ENCODE data around the gene SGIP1. TPM values are rescaled to one million over a fixed set of nuclear protein-coding genes. Genes with fewer than 3 reads are reported as not detected.

Gene SGIP1
- total RNA-seq, 2 donors from 2014 or later = 1.2 to 3.1 TPM

- Histone ChIP-seq H3K27me3 (no peaks in the 10 kb centered on the region), H3K36me3 (no peaks in the 10 kb centered on the region), H3K4me3 (no peak overlapping the region), H3K27ac (no peak overlapping the region), H3K9me3 (no peaks in the 10 kb centered on the region), H3K9ac (ENCODE audit: low read depth in 2 of 2, low read length in 2 of 2) (no peak overlapping the region), H3K4me1 (no peaks in the 10 kb centered on the region)
- no peak for DNase-seq
- TF ChIP-seq CTCF (IDR thresholded peaks at IDR 0.05) = no peak
- intact Hi-C loops (cut with DNase I) = no loop called here
Observed at GRCh38 chr1:66678146-66678545, 144.2 kb downstream of the SGIP1 start.

GRCh38 chr1:66679140-66679539 lies 145.2 kb downstream of the SGIP1 start:
- Histone ChIP-seq H3K27ac (no peak overlapping the region), H3K9ac (ENCODE audit: low read depth in 2 of 2, low read length in 2 of 2) (no peak overlapping the region), H3K27me3 (no peaks in the 10 kb centered on the region), H3K4me1 (no peaks in the 10 kb centered on the region), H3K4me3 (no peak overlapping the region), H3K36me3 (no peaks in the 10 kb centered on the region), H3K9me3 (no peaks in the 10 kb centered on the region)
- intact Hi-C loops (cut with DNase I) = no loop called here
- no peak for TF ChIP-seq CTCF (IDR thresholded peaks at IDR 0.05)
- no peak for DNase-seq

- no peaks in the 10 kb centered on the region for H3K9me3 ChIP-seq
- H3K36me3 ChIP-seq = no peaks in the 10 kb centered on the region
- no peaks in the 10 kb centered on the region for H3K27me3 ChIP-seq
- intact Hi-C loops (cut with DNase I) = no loop called here
- no peak overlapping the region for H3K27ac ChIP-seq
- DNase-seq = no peak
- TF ChIP-seq CTCF (IDR thresholded peaks at IDR 0.05) = no peak
- no peaks in the 10 kb centered on the region for H3K4me1 ChIP-seq
- no peak overlapping the region for H3K4me3 ChIP-seq
- no peak overlapping the region for H3K9ac ChIP-seq (ENCODE audit: low read depth in 2 of 2, low read length in 2 of 2)
Observed at GRCh38 chr1:66681686-66682085, 147.7 kb downstream of the SGIP1 start.

GRCh38 chr1:66682106-66682505 lies 148.2 kb downstream of the SGIP1 start:
- Histone ChIP-seq H3K27me3 (no peaks in the 10 kb centered on the region), H3K9ac (ENCODE audit: low read depth in 2 of 2, low read length in 2 of 2) (no peak overlapping the region), H3K9me3 (no peaks in the 10 kb centered on the region), H3K4me1 (no peaks in the 10 kb centered on the region), H3K4me3 (no peak overlapping the region), H3K27ac (no peak overlapping the region), H3K36me3 (no peaks in the 10 kb centered on the region)
- no peak for DNase-seq
- intact Hi-C loops (cut with DNase I) = no loop called here
- no peak for TF ChIP-seq CTCF (IDR thresholded peaks at IDR 0.05)

GRCh38 chr1:66684353-66684752 lies 150.4 kb downstream of the SGIP1 start:
- Histone ChIP-seq H3K27me3 (no peaks in the 10 kb centered on the region), H3K4me3 (no peak overlapping the region), H3K9ac (ENCODE audit: low read depth in 2 of 2, low read length in 2 of 2) (no peak overlapping the region), H3K36me3 (no peaks in the 10 kb centered on the region), H3K4me1 (no peaks in the 10 kb centered on the region), H3K27ac (no peak overlapping the region), H3K9me3 (no peaks in the 10 kb centered on the region)
- intact Hi-C loops (cut with DNase I) = no loop called here
- TF ChIP-seq CTCF (IDR thresholded peaks at IDR 0.05) = no peak
- no peak for DNase-seq

- Histone ChIP-seq H3K4me1 (no peaks in the 10 kb centered on the region), H3K9ac (ENCODE audit: low read depth in 2 of 2, low read length in 2 of 2) (no peak overlapping the region), H3K4me3 (no peak overlapping the region), H3K27me3 (no peaks in the 10 kb centered on the region), H3K27ac (no peak overlapping the region), H3K36me3 (no peaks in the 10 kb centered on the region), H3K9me3 (no peaks in the 10 kb centered on the region)
- no peak for TF ChIP-seq CTCF (IDR thresholded peaks at IDR 0.05)
- DNase-seq = no peak
- intact Hi-C loops (cut with DNase I) = no loop called here
Observed at GRCh38 chr1:66685265-66685664, 151.3 kb downstream of the SGIP1 start.

All from colonic mucosa (tissue), 4 donors.